Stimulated activated effector memory CD8-positive, alpha-beta T cell treated with anti-CD3 and anti-CD28 coated beads, Interleukin-12 subunit alpha, Interleukin-12 subunit beta, amount 100 ng/mL, for 72 hours (primary cell): Measurements from ENCODE around the gene NFATC3.
"Not testable (repeated sequence)": the region's sequence is repeated elsewhere in the genome, so short reads cannot be mapped to it uniquely, and the experiment has no call there.

ENCODE experiments used
- ATAC-seq: fragments of 150-1000 bp; cut with Tn5 transposase; 2 replicates; pipeline ENCODE4 v1.10.0; 2021
- DNase-seq, 2 donors: peaks; one replicate each; pipeline ENCODE4 v3.0.0; 2021 to 2022; ENCODE audit warnings: low spot score in 2 of 2
- H3K27ac Mint-ChIP-seq: one replicate; pipeline ENCODE4 v1.8.0; 2022; ENCODE audit warnings: mild to moderate bottlenecking, mixed read lengths
- H3K36me3 Mint-ChIP-seq: one replicate; pipeline ENCODE4 v1.8.0; 2022; ENCODE audit warnings: mild to moderate bottlenecking, mixed read lengths
- H3K4me1 Mint-ChIP-seq: one replicate; pipeline ENCODE4 v1.8.0; 2022; ENCODE audit warnings: mixed read lengths
- H3K4me3 Mint-ChIP-seq: one replicate; pipeline ENCODE4 v1.8.0; 2022; ENCODE audit warnings: mild to moderate bottlenecking, mixed read lengths
- H3K9me3 Mint-ChIP-seq: one replicate; pipeline ENCODE4 v1.8.0; 2022; ENCODE audit warnings: mixed read lengths

NFATC3 gene

GRCh38 chr16:68146585-68146984 lies 61.4 kb downstream of the NFATC3 start:
- Mint-ChIP-seq H3K27ac (no peak overlapping the region), H3K9me3 (no peaks in the 10 kb centered on the region), H3K36me3 (peaks cover 86% of the 10 kb centered on the region), H3K4me3 (no peak overlapping the region), H3K4me1 (peaks cover 38% of the 10 kb centered on the region)
- DNase-seq (no peak), ATAC-seq (peak; percentile 61)

DNA sequence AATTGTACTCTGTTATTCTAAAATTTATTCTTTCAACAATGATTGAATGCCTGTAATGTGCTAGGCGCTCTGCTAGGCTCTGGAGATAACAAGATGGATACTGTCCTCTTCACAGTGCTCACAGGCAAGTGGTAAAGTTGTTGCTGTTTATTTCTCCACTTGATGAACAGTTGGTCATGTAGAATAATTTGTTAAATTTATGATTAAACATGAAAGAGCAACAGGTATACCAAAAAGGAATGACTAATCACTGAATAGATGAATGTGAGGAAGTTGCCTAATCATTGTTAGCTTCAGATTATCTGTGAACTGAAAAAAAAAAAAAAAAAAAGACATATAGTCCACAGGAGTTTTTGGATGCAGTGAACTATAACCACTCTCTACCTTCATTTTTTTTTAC lies 62.3 kb downstream of the NFATC3 start:
- Mint-ChIP-seq H3K4me3 (no peak overlapping the region), H3K27ac (peak overlapping the region; percentile 54), H3K4me1 (peaks cover 29% of the 10 kb centered on the region), H3K36me3 (peaks cover 88% of the 10 kb centered on the region), H3K9me3 (no peaks in the 10 kb centered on the region)
- DNase-seq (no peak), ATAC-seq (peak; percentile 81)

GRCh38 chr16:68149596-68149995 lies 64.4 kb downstream of the NFATC3 start:
- no peak overlapping the region for H3K4me3 Mint-ChIP-seq
- no peak for DNase-seq
- no peak for ATAC-seq
- peaks cover 31% of the 10 kb centered on the region for H3K4me1 Mint-ChIP-seq
- no peaks in the 10 kb centered on the region for H3K9me3 Mint-ChIP-seq
- peaks cover 81% of the 10 kb centered on the region for H3K36me3 Mint-ChIP-seq
- H3K27ac Mint-ChIP-seq: peak overlapping the region; percentile 29

GRCh38 chr16:68155425-68155824 lies 70.3 kb downstream of the NFATC3 start:
- H3K27ac Mint-ChIP-seq: peak overlapping the region; percentile 77
- no peaks in the 10 kb centered on the region for H3K9me3 Mint-ChIP-seq
- H3K4me1 Mint-ChIP-seq: peaks cover 31% of the 10 kb centered on the region
- H3K4me3 Mint-ChIP-seq: no peak overlapping the region
- H3K36me3 Mint-ChIP-seq: peaks cover 86% of the 10 kb centered on the region
- ATAC-seq (no peak), DNase-seq (no peak)

GRCh38 chr16:68162413-68162812 lies 77.2 kb downstream of the NFATC3 start:
- Mint-ChIP-seq H3K4me1 (peaks cover 6% of the 10 kb centered on the region), H3K27ac (peak overlapping the region; percentile 20)
- no peak for ATAC-seq

DNA sequence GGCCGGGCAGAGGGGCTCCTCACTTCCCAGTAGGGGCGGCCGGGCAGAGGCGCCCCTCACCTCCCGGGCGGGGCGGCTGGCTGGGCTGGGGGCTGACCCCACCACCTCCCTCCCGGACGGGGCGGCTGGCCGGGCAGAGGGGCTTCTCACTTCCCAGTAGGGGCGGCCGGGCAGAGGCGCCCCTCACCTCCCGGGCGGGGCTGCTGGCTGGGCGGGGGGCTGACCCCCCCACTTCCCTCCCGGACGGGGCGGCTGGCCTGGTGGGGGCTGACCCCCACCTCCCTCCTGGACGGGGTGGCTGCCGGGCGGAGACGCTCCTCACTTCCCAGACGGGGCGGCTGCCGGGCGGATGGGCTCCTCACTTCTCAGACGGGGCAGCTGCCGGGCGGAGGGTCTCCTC lies 78.1 kb downstream of the NFATC3 start:
- not testable (repeated sequence) for DNase-seq, H3K4me3 Mint-ChIP-seq, H3K4me1 Mint-ChIP-seq, ATAC-seq, H3K27ac Mint-ChIP-seq, H3K9me3 Mint-ChIP-seq
- peaks cover 88% of the 10 kb centered on the region for H3K36me3 Mint-ChIP-seq

More at GRCh38 chr16:68162413-68162812, 77.2 kb downstream of the NFATC3 start:
- Mint-ChIP-seq H3K9me3 (no peaks in the 10 kb centered on the region), H3K36me3 (peaks cover 88% of the 10 kb centered on the region), H3K4me3 (no peak overlapping the region)
- DNase-seq: no peak

GRCh38 chr16:68166264-68166663 lies 81.1 kb downstream of the NFATC3 start:
- H3K36me3 Mint-ChIP-seq: peaks cover 88% of the 10 kb centered on the region
- peak overlapping the region; percentile 32 for H3K27ac Mint-ChIP-seq
- no peak overlapping the region for H3K4me3 Mint-ChIP-seq
- H3K4me1 Mint-ChIP-seq: no peaks in the 10 kb centered on the region
- H3K9me3 Mint-ChIP-seq: no peaks in the 10 kb centered on the region
- ATAC-seq (no peak), DNase-seq (no peak)

- Mint-ChIP-seq H3K36me3 (peaks cover 100% of the 10 kb centered on the region), H3K4me1 (peaks cover 34% of the 10 kb centered on the region), H3K9me3 (no peaks in the 10 kb centered on the region), H3K4me3 (no peak overlapping the region), H3K27ac (peak overlapping the region; percentile 84)
- DNase-seq: no peak
- no peak for ATAC-seq
These were observed 94.1 kb downstream of the NFATC3 start for GRCh38 chr16:68179196-68179795.

DNA sequence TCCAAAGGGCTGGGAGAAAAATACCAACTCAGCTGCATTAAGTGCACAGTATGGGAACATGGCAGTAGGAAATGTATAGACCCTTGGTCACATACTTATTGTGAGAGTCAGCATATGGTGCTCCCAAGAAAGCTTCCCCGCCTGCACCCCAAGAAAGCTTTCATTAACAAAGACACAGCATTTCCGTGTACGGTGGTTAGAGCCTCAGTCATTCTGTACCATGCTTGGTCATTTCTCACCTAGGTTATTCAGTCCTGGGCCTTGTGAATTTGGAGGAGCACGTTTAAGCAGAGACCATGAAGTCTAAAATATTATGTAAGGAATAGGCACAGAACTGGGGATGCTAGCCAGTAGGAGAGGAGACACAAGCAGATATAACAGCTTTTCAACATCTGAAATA lies 94.7 kb downstream of the NFATC3 start:
- H3K36me3 Mint-ChIP-seq: peaks cover 100% of the 10 kb centered on the region
- ATAC-seq: peak; percentile 79

DNA sequence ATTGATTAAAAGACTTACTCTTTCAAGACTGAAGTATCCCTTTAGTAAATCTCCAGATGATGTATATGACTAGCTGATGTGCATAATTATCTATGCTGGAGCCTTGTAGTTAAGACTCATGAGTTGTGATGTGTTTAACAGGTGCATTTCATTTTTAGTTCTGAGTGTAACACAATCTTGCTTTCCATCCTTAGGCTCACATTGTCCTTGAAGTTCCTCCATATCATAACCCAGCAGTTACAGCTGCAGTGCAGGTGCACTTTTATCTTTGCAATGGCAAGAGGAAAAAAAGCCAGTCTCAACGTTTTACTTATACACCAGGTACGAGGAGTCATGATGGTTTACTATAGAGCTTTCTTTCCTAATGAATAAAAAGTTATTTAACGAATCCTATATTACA lies 97.9 kb downstream of the NFATC3 start:
- Mint-ChIP-seq H3K4me3 (no peak overlapping the region), H3K4me1 (peaks cover 27% of the 10 kb centered on the region), H3K27ac (no peak overlapping the region), H3K9me3 (no peaks in the 10 kb centered on the region), H3K36me3 (peaks cover 100% of the 10 kb centered on the region)
- ATAC-seq (no peak), DNase-seq (no peak)

More for the DNA sequence above, 94.7 kb downstream of the NFATC3 start:
- Mint-ChIP-seq H3K4me3 (no peak overlapping the region), H3K9me3 (no peaks in the 10 kb centered on the region), H3K27ac (peak overlapping the region; percentile 84), H3K4me1 (peaks cover 35% of the 10 kb centered on the region)
- no peak for DNase-seq

- no peaks in the 10 kb centered on the region for H3K9me3 Mint-ChIP-seq
- ATAC-seq: no peak
- H3K27ac Mint-ChIP-seq: peak overlapping the region; percentile 82
- no peak overlapping the region for H3K4me3 Mint-ChIP-seq
- DNase-seq: no peak
- H3K36me3 Mint-ChIP-seq: peaks cover 100% of the 10 kb centered on the region
- peaks cover 12% of the 10 kb centered on the region for H3K4me1 Mint-ChIP-seq
These were observed 101.7 kb downstream of the NFATC3 start for GRCh38 chr16:68186877-68187276.

GRCh38 chr16:68187505-68187904 lies 102.3 kb downstream of the NFATC3 start:
- Mint-ChIP-seq H3K9me3 (no peaks in the 10 kb centered on the region), H3K27ac (no peak overlapping the region), H3K4me1 (peaks cover 12% of the 10 kb centered on the region), H3K4me3 (no peak overlapping the region), H3K36me3 (peaks cover 100% of the 10 kb centered on the region)
- DNase-seq (no peak), ATAC-seq (no peak)

DNA sequence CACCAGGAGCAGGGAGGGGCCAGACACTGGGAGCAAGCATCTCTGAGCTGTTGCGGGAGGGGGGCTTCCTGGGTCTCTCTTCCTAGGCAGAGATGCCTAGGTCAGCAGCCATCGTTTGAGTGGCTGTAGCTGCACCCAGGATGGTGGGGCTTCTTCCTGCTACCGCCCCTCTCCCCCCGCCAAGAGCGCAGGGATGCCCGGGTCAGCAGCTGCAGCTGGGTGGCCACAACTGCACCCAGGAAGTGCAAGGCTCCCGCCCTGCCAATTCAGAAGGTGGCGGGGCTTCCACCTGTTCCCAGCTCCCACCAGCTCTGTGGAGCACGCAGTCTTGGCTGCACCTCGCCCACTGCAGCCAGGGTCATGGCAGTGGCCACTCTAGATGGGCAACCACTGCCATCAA lies 103.0 kb downstream of the NFATC3 start:
- H3K4me1 Mint-ChIP-seq: peaks cover 12% of the 10 kb centered on the region
- H3K36me3 Mint-ChIP-seq: peaks cover 100% of the 10 kb centered on the region
- ATAC-seq (no peak), DNase-seq (no peak)
- no peak overlapping the region for H3K4me3 Mint-ChIP-seq
- H3K27ac Mint-ChIP-seq: no peak overlapping the region
- H3K9me3 Mint-ChIP-seq: no peaks in the 10 kb centered on the region

- Mint-ChIP-seq H3K36me3 (peaks cover 100% of the 10 kb centered on the region), H3K27ac (no peak overlapping the region), H3K4me3 (no peak overlapping the region), H3K9me3 (no peaks in the 10 kb centered on the region), H3K4me1 (peaks cover 6% of the 10 kb centered on the region)
- ATAC-seq (no peak), DNase-seq (no peak)
These were observed 104.9 kb downstream of the NFATC3 start for GRCh38 chr16:68190081-68190480.

DNA sequence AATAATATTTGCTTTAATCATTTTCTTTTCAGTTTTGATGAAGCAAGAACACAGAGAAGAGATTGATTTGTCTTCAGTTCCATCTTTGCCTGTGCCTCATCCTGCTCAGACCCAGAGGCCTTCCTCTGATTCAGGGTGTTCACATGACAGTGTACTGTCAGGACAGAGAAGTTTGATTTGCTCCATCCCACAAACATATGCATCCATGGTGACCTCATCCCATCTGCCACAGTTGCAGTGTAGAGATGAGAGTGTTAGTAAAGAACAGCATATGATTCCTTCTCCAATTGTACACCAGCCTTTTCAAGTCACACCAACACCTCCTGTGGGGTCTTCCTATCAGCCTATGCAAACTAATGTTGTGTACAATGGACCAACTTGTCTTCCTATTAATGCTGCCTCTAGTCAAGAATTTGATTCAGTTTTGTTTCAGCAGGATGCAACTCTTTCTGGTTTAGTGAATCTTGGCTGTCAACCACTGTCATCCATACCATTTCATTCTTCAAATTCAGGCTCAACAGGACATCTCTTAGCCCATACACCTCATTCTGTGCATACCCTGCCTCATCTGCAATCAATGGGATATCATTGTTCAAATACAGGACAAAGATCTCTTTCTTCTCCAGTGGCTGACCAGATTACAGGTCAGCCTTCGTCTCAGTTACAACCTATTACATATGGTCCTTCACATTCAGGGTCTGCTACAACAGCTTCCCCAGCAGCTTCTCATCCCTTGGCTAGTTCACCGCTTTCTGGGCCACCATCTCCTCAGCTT lies 105.8 kb downstream of the NFATC3 start:
- ATAC-seq: no peak
- H3K4me1 Mint-ChIP-seq: peaks cover 6% of the 10 kb centered on the region
- DNase-seq: no peak
- H3K4me3 Mint-ChIP-seq: no peak overlapping the region
- no peaks in the 10 kb centered on the region for H3K9me3 Mint-ChIP-seq
- peaks cover 100% of the 10 kb centered on the region for H3K36me3 Mint-ChIP-seq
- H3K27ac Mint-ChIP-seq: no peak overlapping the region

- Mint-ChIP-seq H3K4me1 (peaks cover 6% of the 10 kb centered on the region), H3K9me3 (no peaks in the 10 kb centered on the region), H3K4me3 (no peak overlapping the region), H3K27ac (peak overlapping the region; percentile 50), H3K36me3 (peaks cover 97% of the 10 kb centered on the region)
- no peak for DNase-seq
- ATAC-seq: no peak
These were observed 109.1 kb downstream of the NFATC3 start for GRCh38 chr16:68194251-68194650.
